HG03280 (cell line): ENCODE data around the gene ZMPSTE24.
"Not testable (repeated sequence)": the region's sequence is repeated elsewhere in the genome, so short reads cannot be mapped to it uniquely, and the experiment has no call there.

ENCODE experiments used
- ATAC-seq: cut with Tn5 transposase; IDR thresholded peaks from one replicate; pipeline ENCODE4 v1.9.1; 2021; ENCODE audit warnings: mild to moderate bottlenecking, moderate library complexity; ENCODE audit not compliant: unreplicated experiment

The ZMPSTE24 gene

GRCh38 chr1:40316595-40317393 is 58.8 kb downstream of the ZMPSTE24 start, which contains the start of gene COL9A2:
COL9A2 (minus strand) TSS chr1:40317286; CDS start chr1:40317197, 89 bp downstream.
- ATAC-seq, result no peak

- ATAC-seq, result no peak
Measured at GRCh38 chr1:40317394-40318074, 59.5 kb downstream of the ZMPSTE24 start.

- ATAC-seq, result no peak
Measured at GRCh38 chr1:40318476-40318875, 60.4 kb downstream of the ZMPSTE24 start.

- no peak for ATAC-seq
Measured at GRCh38 chr1:40318970-40319621, 61.1 kb downstream of the ZMPSTE24 start.

GRCh38 chr1:40331403-40331802 is 73.4 kb downstream of the ZMPSTE24 start:
- ATAC-seq, result not testable (repeated sequence)

- no peak for ATAC-seq
Measured at GRCh38 chr1:40332695-40333094, 74.7 kb downstream of the ZMPSTE24 start.

- no peak for ATAC-seq
Measured at GRCh38 chr1:40337443-40337842, 79.4 kb downstream of the ZMPSTE24 start.

GRCh38 chr1:40338745-40339419 is 80.8 kb downstream of the ZMPSTE24 start:
- no peak for ATAC-seq

GRCh38 chr1:40339420-40340323 is 81.6 kb downstream of the ZMPSTE24 start:
- no peak for ATAC-seq

- no peak for ATAC-seq
Measured at GRCh38 chr1:40341491-40342380, 83.7 kb downstream of the ZMPSTE24 start.

- not testable (repeated sequence) for ATAC-seq
Measured at GRCh38 chr1:40342381-40342717, 84.3 kb downstream of the ZMPSTE24 start.
